ENCODE results near the gene RAC2. TPM values are rescaled to one million over a fixed set of nuclear protein-coding genes. Genes with fewer than 3 reads are reported as not detected.

Gene RAC2
- total and polyA plus RNA-seq, 2 of the 8 experiments (the other 6 are each of a cell fraction or from before 2014, with no cell fraction given): 2.3 to 4.3 TPM

- no peak for FAIRE-seq
- Histone ChIP-seq H2BK20ac (ENCODE audit: low read length) (no peak overlapping the region), H2AFZ (ENCODE audit: low read length) (no peak overlapping the region), H2BK5ac (ENCODE audit: low read depth, low read length) (0 out of 2 replicates have a peak overlapping the region, but pooled peaks have one; percentile 35), H3K4me1 (replicated peaks in 1 of 4; ENCODE audit: control insufficient read depth in 3 of 4, insufficient read depth in 4 of 4, low read length in 3 of 4) (peaks cover 0 to 15% (median 3%) of the 10 kb centered on the region in 4 experiments; a peak in 4 of 7 replicates), H3K4me3 (ENCODE audit: extremely low read depth in 1 of 4, insufficient read depth in 2 of 4, low read depth in 3 of 4, low read length in 4 of 4) (no peak overlapping the region), H2BK12ac (ENCODE audit: low read depth, low read length) (no peak overlapping the region), H3K4ac (replicated peaks; ENCODE audit: insufficient read length, low read depth, low read length) (no peak overlapping the region), H3K9ac (replicated peaks in 1 of 4; ENCODE audit: extremely low read depth in 1 of 4, low read depth in 3 of 4, low read length in 3 of 4) (no peak overlapping the region), H4K8ac (ENCODE audit: extremely low read depth, insufficient read depth, low read length) (peak overlapping the region; percentile 72), H3K79me2 (ENCODE audit: control insufficient read depth in 1 of 2, insufficient read depth in 2 of 2, low read length in 2 of 2) (no peaks in the 10 kb centered on the region), H2BK15ac (ENCODE audit: low read length) (no peak overlapping the region; the same call in 1 of the 2 replicates), H3K23me2 (ENCODE audit: low read depth, low read length) (no peaks in the 10 kb centered on the region), H3K9me3 (ENCODE audit: insufficient read depth in 2 of 2, low read depth in 1 of 2, low read length in 1 of 2) (no peaks in the 10 kb centered on the region), H2AK5ac (ENCODE audit: low read depth, low read length) (no peak overlapping the region), H3K18ac (ENCODE audit: extremely low read depth, low read length) (peak overlapping the region; percentile 71), H3K4me2 (ENCODE audit: insufficient read depth in 1 of 2, low read depth in 2 of 2, low read length in 2 of 2) (no peak overlapping the region; a peak in 1 of 4 replicates), H3K14ac (ENCODE audit: insufficient read length) (no peak overlapping the region), H3K56ac (replicated peaks; ENCODE audit: insufficient read length, low read depth, low read length) (no peak overlapping the region), H3K23ac (ENCODE audit: insufficient read length) (no peak overlapping the region), H3K27me3 (replicated peaks in 1 of 4; ENCODE audit: control insufficient read depth in 3 of 4, extremely low read depth in 1 of 4, insufficient read depth in 3 of 4, low read length in 3 of 4) (no peaks in the 10 kb centered on the region; a peak in 3 of 7 replicates), H2BK120ac (replicated peaks; ENCODE audit: low read depth, low read length) (no peak overlapping the region), H3K27ac (ENCODE audit: low read depth, low read length) (no peak overlapping the region), H3K79me1 (ENCODE audit: low read depth, low read length) (no peaks in the 10 kb centered on the region), H3K36me3 (ENCODE audit: control insufficient read depth in 2 of 4, insufficient read depth in 4 of 4, low read length in 3 of 4) (no peaks in the 10 kb centered on the region), H4K5ac (ENCODE audit: insufficient read length, low read depth, low read length) (no peak overlapping the region), H4K20me1 (replicated peaks in 1 of 2; ENCODE audit: control insufficient read depth in 1 of 2, insufficient read depth in 2 of 2, low read length in 2 of 2) (no peaks in the 10 kb centered on the region), H4K91ac (replicated peaks; ENCODE audit: insufficient read length, low read length) (no peak overlapping the region)
- ChIA-PET POLR2A (ENCODE audit: partially characterized antibody) (no interaction called here), CTCF (ENCODE audit: partially characterized antibody) (interaction anchor here (0.7 to 4.7 kb wide), 7 partner anchors 15 to 263 kb away, joined by 3 to 32 read pairs (median 3); no protein-coding TSS in a partner anchor)
- 48% methylated on average over 10 of the region's 14 CpGs; no CpG with 5 or more reads in 1 of the 2 experiments for WGBS, 2 experiments (ENCODE audit: extremely low coverage in 1 of 2, insufficient coverage in 1 of 2, insufficient read length in 1 of 2, insufficient replicate concordance in 2 of 2, low coverage in 1 of 2, low lambda C conversion rate in 2 of 2, missing lambda C conversion rate in 1 of 2)
- DNase-seq (ENCODE audit: low read depth in 1 of 2, low spot score in 2 of 2): no peak
- TF ChIP-seq CTBP2 (IDR thresholded peaks at IDR 0.05; ENCODE audit: borderline replicate concordance, insufficient read depth, insufficient read length, low read length): no peak
Observed at GRCh38 chr22:37284805-37285355, 40.8 kb upstream of the RAC2 start.
